ENCODE data around the gene TMED3. TPM values are rescaled to one million over a fixed set of nuclear protein-coding genes. Genes with fewer than 3 reads are reported as not detected.
A peak's percentile ranks its signal among the peaks of the same experiment; 100 is the strongest.

TMED3 gene
- polyA plus RNA-seq, 2 of the 4 experiments (the other 2 are of a cell fraction): 149 to 202 TPM

DNA sequence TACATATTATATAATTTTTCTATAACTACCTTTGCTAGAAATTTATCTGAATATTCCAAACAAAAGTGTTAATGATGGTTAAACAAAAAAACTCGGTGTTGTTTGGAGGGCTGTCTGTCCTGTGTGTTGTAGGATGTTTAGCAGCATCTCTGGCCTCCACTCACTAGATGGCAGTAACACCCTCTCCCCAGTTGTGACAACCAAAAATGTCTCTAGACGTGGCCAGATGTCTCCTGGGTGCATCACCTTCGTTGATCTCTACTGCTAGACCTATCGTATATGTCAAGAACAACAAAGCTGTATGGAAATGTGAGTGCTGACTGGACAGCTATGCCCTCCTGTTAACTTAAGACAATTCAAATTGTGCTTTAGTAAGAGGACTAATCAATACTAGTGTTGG, 14.3 kb upstream of the TMED3 start:
- FAIRE-seq: peak; percentile 36
- POLR2A ChIA-PET: no interaction called here
- H3K27ac ChIP-seq: no peak overlapping the region
- no peaks in the 10 kb centered on the region for H3K4me1 ChIP-seq
- CTCF ChIA-PET: interaction anchor here (0.5 to 3.2 kb wide), 5 partner anchors 11 to 636 kb away, joined by 3 to 11 read pairs (median 4); partner anchors contain the start of gene TMED3
- no peaks in the 10 kb centered on the region for H3K9me3 ChIP-seq
- DNase-seq (ENCODE audit: low read depth in 1 of 2, low spot score in 1 of 2): peak in 1 of 2 experiments; percentile 36
- TF ChIP-seq RAD21 (conservative IDR thresholded peaks at IDR 0.05 in 1 of 2, IDR thresholded peaks at IDR 0.05 in 1 of 2) (peak in 1 of 2 experiments; percentile 21; a peak in 1 of 5 replicates), RFX5 (IDR thresholded peaks at IDR 0.05) (no peak), KDM5A (IDR thresholded peaks at IDR 0.05) (no peak), CHD4 (IDR thresholded peaks at IDR 0.05; ENCODE audit: borderline replicate concordance) (no peak), GATA3 (IDR thresholded peaks at IDR 0.05; ENCODE audit: borderline replicate concordance) (no peak)
- H3K4me2 ChIP-seq: no peak overlapping the region
- WGBS (ENCODE audit: missing lambda C conversion rate): 16% methylated on average over 4 of the region's 4 CpGs
- peak in 1 of 2 experiments; percentile 77; a peak in 3 of 6 replicates for ATAC-seq
- H3K4me3 ChIP-seq: no peak overlapping the region

DNA sequence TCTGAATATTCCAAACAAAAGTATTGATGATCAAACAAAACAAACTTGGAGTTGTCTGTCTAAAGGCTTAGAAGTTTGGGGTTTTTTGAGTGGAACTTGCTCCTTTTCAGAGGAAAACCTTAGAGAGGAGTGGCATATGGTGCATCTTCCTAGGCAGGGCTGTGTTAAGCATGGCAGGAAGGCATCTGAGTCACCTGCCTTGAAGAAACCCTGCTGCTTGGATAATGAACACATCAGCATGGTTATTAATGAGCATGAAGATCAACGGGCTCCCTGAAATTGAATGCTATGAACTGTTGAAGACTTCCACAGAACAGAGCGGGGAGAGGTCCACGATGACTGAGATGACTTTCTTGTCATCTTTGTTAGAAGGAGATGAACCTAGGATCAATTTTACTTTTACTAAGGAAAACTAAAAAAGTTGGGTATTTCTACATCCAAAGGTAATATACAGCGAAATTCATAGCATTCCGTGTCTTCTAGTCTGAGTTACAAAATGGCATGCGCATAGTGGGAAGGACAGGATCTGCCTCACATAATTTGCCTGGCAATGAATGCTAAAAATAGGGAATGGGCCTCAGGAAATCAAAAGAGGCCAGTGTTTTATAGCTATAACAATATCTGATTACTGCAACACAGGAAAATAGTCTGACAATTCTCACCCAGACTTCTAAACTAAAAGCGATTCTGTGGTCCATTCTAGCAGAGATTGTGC, 11.6 kb upstream of the TMED3 start:
- WGBS (ENCODE audit: missing lambda C conversion rate): 18% methylated on average over 7 of the region's 7 CpGs
- DNase-seq (ENCODE audit: low read depth in 1 of 2, low spot score in 1 of 2) (no peak), ATAC-seq (no peak), FAIRE-seq (no peak)
- Histone ChIP-seq H3K9me3 (no peaks in the 10 kb centered on the region), H3K27ac (no peak overlapping the region), H3K4me1 (no peaks in the 10 kb centered on the region), H3K4me2 (no peak overlapping the region), H3K4me3 (no peak overlapping the region)
- POLR2A ChIA-PET: no interaction called here
- TF ChIP-seq HOXB13 (CRISPR knock-in tag; IDR thresholded peaks at IDR 0.05; ENCODE audit: low read depth) (no peak), CBX8 (IDR thresholded peaks at IDR 0.05) (peak; percentile 36; the same call in 1 of the 2 replicates), KDM5A (IDR thresholded peaks at IDR 0.05) (no peak), EHMT2 (IDR thresholded peaks at IDR 0.05; ENCODE audit: low read depth) (no peak)
- TF ChIP-seq, protein P1, sequence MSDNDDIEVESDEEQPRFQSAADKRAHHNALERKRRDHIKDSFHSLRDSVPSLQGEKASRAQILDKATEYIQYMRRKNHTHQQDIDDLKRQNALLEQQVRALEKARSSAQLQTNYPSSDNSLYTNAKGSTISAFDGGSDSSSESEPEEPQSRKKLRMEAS (IDR thresholded peaks at IDR 0.05): no peak
- TF ChIP-seq, protein P2, sequence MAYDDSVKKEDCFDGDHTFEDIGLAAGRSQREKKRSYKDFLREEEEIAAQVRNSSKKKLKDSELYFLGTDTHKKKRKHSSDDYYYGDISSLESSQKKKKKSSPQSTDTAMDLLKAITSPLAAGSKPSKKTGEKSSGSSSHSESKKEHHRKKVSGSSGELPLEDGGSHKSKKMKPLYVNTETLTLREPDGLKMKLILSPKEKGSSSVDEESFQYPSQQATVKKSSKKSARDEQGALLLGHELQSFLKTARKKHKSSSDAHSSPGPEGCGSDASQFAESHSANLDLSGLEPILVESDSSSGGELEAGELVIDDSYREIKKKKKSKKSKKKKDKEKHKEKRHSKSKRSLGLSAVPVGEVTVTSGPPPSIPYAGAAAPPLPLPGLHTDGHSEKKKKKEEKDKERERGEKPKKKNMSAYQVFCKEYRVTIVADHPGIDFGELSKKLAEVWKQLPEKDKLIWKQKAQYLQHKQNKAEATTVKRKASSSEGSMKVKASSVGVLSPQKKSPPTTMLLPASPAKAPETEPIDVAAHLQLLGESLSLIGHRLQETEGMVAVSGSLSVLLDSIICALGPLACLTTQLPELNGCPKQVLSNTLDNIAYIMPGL (CRISPR knock-in tag; IDR thresholded peaks at IDR 0.05; ENCODE audit: borderline replicate concordance): no peak
- CTCF ChIA-PET: no interaction called here

DNA sequence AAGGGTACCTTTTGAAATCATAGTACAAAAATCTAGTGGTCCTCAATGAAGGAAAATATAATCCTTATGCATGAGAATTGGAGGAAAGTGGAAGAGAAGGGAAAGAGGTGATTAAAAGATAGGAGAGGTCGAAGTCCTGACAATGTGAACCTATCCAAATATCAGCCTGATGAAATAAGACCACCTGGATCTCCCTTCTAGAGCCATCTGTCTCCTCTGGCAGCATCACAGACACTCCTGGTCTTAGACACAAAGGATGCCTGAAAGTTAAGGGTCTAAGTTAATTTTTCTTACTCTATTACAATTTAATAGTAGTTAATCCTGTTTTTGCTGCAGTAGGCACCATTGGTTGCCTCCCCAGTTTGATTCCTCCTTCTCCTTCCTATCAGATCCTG, 11.1 kb upstream of the TMED3 start:
- FAIRE-seq: no peak
- POLR2A ChIA-PET: interaction anchor here (0.5 kb wide), 1 partner anchor 11 kb away, joined by 3 read pairs; the partner anchor contains the start of gene TMED3
- Histone ChIP-seq H3K9me3 (no peaks in the 10 kb centered on the region), H3K27ac (no peak overlapping the region), H3K4me1 (no peaks in the 10 kb centered on the region), H3K4me2 (no peak overlapping the region), H3K4me3 (no peak overlapping the region)
- TF ChIP-seq FOXS1 (CRISPR knock-in tag; IDR thresholded peaks at IDR 0.05): no peak
- TF ChIP-seq KDM5A (IDR thresholded peaks at IDR 0.05): no peak
- no peak for TF ChIP-seq RNF2 (IDR thresholded peaks at IDR 0.05; ENCODE audit: borderline replicate concordance, low read depth)
- TF ChIP-seq MAFK (IDR thresholded peaks at IDR 0.05; ENCODE audit: partially characterized antibody): no peak
- TF ChIP-seq ZSCAN20 (CRISPR knock-in tag; IDR thresholded peaks at IDR 0.05): no peak
- TF ChIP-seq FOSB (CRISPR knock-in tag; IDR thresholded peaks at IDR 0.05): no peak
- no peak for TF ChIP-seq HOXB5 (CRISPR knock-in tag; IDR thresholded peaks at IDR 0.05)
- TF ChIP-seq HDAC2 (IDR thresholded peaks at IDR 0.05): no peak
- no peak for TF ChIP-seq CHD2 (IDR thresholded peaks at IDR 0.05; ENCODE audit: low read length, partially characterized antibody)
- TF ChIP-seq, protein P3, sequence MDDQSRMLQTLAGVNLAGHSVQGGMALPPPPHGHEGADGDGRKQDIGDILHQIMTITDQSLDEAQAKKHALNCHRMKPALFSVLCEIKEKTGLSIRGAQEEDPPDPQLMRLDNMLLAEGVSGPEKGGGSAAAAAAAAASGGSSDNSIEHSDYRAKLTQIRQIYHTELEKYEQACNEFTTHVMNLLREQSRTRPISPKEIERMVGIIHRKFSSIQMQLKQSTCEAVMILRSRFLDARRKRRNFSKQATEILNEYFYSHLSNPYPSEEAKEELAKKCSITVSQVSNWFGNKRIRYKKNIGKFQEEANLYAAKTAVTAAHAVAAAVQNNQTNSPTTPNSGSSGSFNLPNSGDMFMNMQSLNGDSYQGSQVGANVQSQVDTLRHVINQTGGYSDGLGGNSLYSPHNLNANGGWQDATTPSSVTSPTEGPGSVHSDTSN (IDR thresholded peaks at IDR 0.05): no peak
- TF ChIP-seq BHLHE40 (IDR thresholded peaks at IDR 0.05; ENCODE audit: low read depth, low read length): no peak
- no peak for TF ChIP-seq EP300 (IDR thresholded peaks at IDR 0.05)
- TF ChIP-seq, protein P4, sequence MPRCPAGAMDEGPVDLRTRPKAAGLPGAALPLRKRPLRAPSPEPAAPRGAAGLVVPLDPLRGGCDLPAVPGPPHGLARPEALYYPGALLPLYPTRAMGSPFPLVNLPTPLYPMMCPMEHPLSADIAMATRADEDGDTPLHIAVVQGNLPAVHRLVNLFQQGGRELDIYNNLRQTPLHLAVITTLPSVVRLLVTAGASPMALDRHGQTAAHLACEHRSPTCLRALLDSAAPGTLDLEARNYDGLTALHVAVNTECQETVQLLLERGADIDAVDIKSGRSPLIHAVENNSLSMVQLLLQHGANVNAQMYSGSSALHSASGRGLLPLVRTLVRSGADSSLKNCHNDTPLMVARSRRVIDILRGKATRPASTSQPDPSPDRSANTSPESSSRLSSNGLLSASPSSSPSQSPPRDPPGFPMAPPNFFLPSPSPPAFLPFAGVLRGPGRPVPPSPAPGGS (IDR thresholded peaks at IDR 0.05): no peak
- TF ChIP-seq ESRRA (IDR thresholded peaks at IDR 0.05; ENCODE audit: borderline replicate concordance, low read length): no peak
- TF ChIP-seq, protein P5, sequence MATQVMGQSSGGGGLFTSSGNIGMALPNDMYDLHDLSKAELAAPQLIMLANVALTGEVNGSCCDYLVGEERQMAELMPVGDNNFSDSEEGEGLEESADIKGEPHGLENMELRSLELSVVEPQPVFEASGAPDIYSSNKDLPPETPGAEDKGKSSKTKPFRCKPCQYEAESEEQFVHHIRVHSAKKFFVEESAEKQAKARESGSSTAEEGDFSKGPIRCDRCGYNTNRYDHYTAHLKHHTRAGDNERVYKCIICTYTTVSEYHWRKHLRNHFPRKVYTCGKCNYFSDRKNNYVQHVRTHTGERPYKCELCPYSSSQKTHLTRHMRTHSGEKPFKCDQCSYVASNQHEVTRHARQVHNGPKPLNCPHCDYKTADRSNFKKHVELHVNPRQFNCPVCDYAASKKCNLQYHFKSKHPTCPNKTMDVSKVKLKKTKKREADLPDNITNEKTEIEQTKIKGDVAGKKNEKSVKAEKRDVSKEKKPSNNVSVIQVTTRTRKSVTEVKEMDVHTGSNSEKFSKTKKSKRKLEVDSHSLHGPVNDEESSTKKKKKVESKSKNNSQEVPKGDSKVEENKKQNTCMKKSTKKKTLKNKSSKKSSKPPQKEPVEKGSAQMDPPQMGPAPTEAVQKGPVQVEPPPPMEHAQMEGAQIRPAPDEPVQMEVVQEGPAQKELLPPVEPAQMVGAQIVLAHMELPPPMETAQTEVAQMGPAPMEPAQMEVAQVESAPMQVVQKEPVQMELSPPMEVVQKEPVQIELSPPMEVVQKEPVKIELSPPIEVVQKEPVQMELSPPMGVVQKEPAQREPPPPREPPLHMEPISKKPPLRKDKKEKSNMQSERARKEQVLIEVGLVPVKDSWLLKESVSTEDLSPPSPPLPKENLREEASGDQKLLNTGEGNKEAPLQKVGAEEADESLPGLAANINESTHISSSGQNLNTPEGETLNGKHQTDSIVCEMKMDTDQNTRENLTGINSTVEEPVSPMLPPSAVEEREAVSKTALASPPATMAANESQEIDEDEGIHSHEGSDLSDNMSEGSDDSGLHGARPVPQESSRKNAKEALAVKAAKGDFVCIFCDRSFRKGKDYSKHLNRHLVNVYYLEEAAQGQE (IDR thresholded peaks at IDR 0.05): no peak
- no peak for TF ChIP-seq RCOR1 (IDR thresholded peaks at IDR 0.05; ENCODE audit: low read depth, low read length)
- TF ChIP-seq NFE2L2 (conservative IDR thresholded peaks at IDR 0.05; ENCODE audit: low read length): no peak
- no peak for DNase-seq (ENCODE audit: low read depth in 1 of 2, low spot score in 1 of 2)
- CTCF ChIA-PET: no interaction called here
- WGBS (ENCODE audit: missing lambda C conversion rate): 0% methylated on average over 1 of the region's 1 CpG
- ATAC-seq: no peak

Measured in A549 (cell line).